Psoas muscle (tissue), 8 donors: Measurements from ENCODE around the gene TENM3. TPM values are rescaled to one million over a fixed set of nuclear protein-coding genes. Genes with fewer than 3 reads are reported as not detected.

ENCODE experiments used
- ATAC-seq, 4 donors: fragments of 200-7000 bp; cut with Tn5 transposase; one replicate each; pipeline ENCODE4 v1.9.1; 2020; ENCODE audit warnings: moderate library complexity in 3 of 4, mild to moderate bottlenecking in 2 of 4
- DNase-seq, 2 donors: peaks; one replicate each; pipeline ENCODE4 v3.0.0-alpha.2; 2020
- H3K27ac ChIP-seq: fragments of 200-600 bp; one replicate; pipeline ENCODE4 v1.8.0; 2022
- H3K27me3 ChIP-seq, 3 donors: fragments of 200-600 bp in 1 of 3; one replicate each; pipeline versions ENCODE4 v1.6.1 to v1.8.0; 2013 to 2022; ENCODE audit warnings: low read length in 2 of 3, mild to moderate bottlenecking in 2 of 3, moderate library complexity in 1 of 3; ENCODE audit not compliant: insufficient read depth in 3 of 3
- H3K36me3 ChIP-seq, 2 donors: fragments of 200-600 bp in 1 of 2; one replicate each; pipeline versions ENCODE4 v1.6.1 to v1.8.0; 2013 to 2022; ENCODE audit warnings: low read depth in 1 of 2, mild to moderate bottlenecking in 1 of 2, moderate library complexity in 1 of 2; ENCODE audit not compliant: insufficient read depth in 1 of 2
- H3K4me1 ChIP-seq: fragments of 200-600 bp; one replicate; pipeline ENCODE4 v1.8.0; 2022
- H3K4me3 ChIP-seq: fragments of 200-600 bp; one replicate; pipeline ENCODE4 v1.8.0; 2022; ENCODE audit warnings: mild to moderate bottlenecking
- H3K9me3 ChIP-seq: fragments of 200-600 bp; one replicate; pipeline ENCODE4 v1.8.0; 2022
- CTCF ChIP-seq: fragments of 200-600 bp; IDR thresholded peaks from one replicate; pipeline ENCODE4 v1.8.0; 2022; ENCODE audit warnings: antibody characterized with exemption
- WGBS, 3 donors: extraction: QIAGEN DNeasy Blood & Tissue Kit; methylation state at CpG; one replicate each; pipeline versions ENCODE4 v1.1.6 to v1.1.7; 2013; 5-methylcytosine and 5-hydroxymethylcytosine counted together
- intact Hi-C, 2 donors: fragments of 100-400 bp; cut with DNase I; formaldehyde crosslinking; loops; one replicate each; pipeline versions ENCODE4 v1.11.0 to v1.14.2; 2022
- polyA plus RNA-seq, 3 donors: library from polyadenylated mRNA; stranded (reverse); fragments of 200-250 nt; gene quantifications; one replicate each; pipeline ENCODE4 v1.2.3, GENCODE V29; 2013
- total RNA-seq, 4 donors: library from RNA; stranded (reverse); fragmentation: NEBNext Ultra II Directional in 2 of 4; extraction: Animal tissue kit (Norgen Biotek cat#: 25700) in 2 of 4; gene quantifications; one replicate each; pipeline versions ENCODE4 v1.2.1 to v1.2.4, GENCODE V29; 2021 to 2023
- donor health status: healthy with polysubstance abuse.
- donor health status: DM: no; HTN: no; CAD: no; lungs with moderate emphysema.
- donor health status: Bipolar disorder and iron deficiency.
- donor health status: healthy.
- donor health status: DM: yes; HTN: yes; CAD: no.
- donor health status: DM: no; HTN: no; CAD: no.
- donor health status: DM: no; HTN: no; CAD: no.
- donor health status: DM: yes; HTN: yes; CAD: no.

TENM3 gene
- total and polyA plus RNA-seq, 7 donors, result 0.48 to 11.6 (median 5.3) TPM

- no peak for TF ChIP-seq CTCF
- H3K9me3 ChIP-seq, result no peaks in the 10 kb centered on the region
- DNase-seq (no peak), ATAC-seq (no peak)
- 71 to 82% (median 75%) methylated on average over 2 of the region's 2 CpGs for WGBS, 3 donors
- peaks cover 0 to 9% of the 10 kb centered on the region in 2 donors for H3K36me3 ChIP-seq
- no peak overlapping the region for H3K27ac ChIP-seq
- no peak overlapping the region for H3K4me3 ChIP-seq
- H3K27me3 ChIP-seq, result no peaks in the 10 kb centered on the region
- intact Hi-C loops, result no loop called here
- H3K4me1 ChIP-seq, result no peaks in the 10 kb centered on the region
Observed at GRCh38 chr4:182748949-182749348, 505.7 kb downstream of the TENM3 start.

- no peak for TF ChIP-seq CTCF
- Histone ChIP-seq H3K9me3 (no peaks in the 10 kb centered on the region), H3K4me3 (no peak overlapping the region), H3K36me3 (peaks cover 0 to 16% of the 10 kb centered on the region in 2 donors), H3K4me1 (no peaks in the 10 kb centered on the region), H3K27me3 (no peaks in the 10 kb centered on the region), H3K27ac (no peak overlapping the region)
- intact Hi-C loops, result no loop called here
- 90 to 93% (median 91%) methylated on average over 1 of the region's 1 CpG for WGBS, 3 donors
- ATAC-seq (no peak), DNase-seq (no peak)
Observed at GRCh38 chr4:182749667-182750167, 506.5 kb downstream of the TENM3 start.

GRCh38 chr4:182752158-182752910 is 509.1 kb downstream of the TENM3 start:
- Histone ChIP-seq H3K27me3 (no peaks in the 10 kb centered on the region), H3K36me3 (peaks cover 0 to 21% of the 10 kb centered on the region in 2 donors), H3K9me3 (no peaks in the 10 kb centered on the region), H3K4me3 (no peak overlapping the region), H3K27ac (no peak overlapping the region), H3K4me1 (no peaks in the 10 kb centered on the region)
- no peak for TF ChIP-seq CTCF
- DNase-seq (no peak), ATAC-seq (no peak)
- 64 to 73% (median 66%) methylated on average over 2 of the region's 2 CpGs for WGBS, 3 donors
- intact Hi-C loops, result no loop called here

GRCh38 chr4:182754895-182755294 is 511.7 kb downstream of the TENM3 start:
- WGBS, 3 donors, result 91 to 94% (median 91%) methylated on average over 5 of the region's 5 CpGs
- no peak overlapping the region for H3K27ac ChIP-seq

More at GRCh38 chr4:182754895-182755294, 511.7 kb downstream of the TENM3 start:
- peaks cover 0 to 21% of the 10 kb centered on the region in 2 donors for H3K36me3 ChIP-seq
- H3K9me3 ChIP-seq, result no peaks in the 10 kb centered on the region
- H3K4me1 ChIP-seq, result no peaks in the 10 kb centered on the region
- no peaks in the 10 kb centered on the region for H3K27me3 ChIP-seq
- intact Hi-C loops, result no loop called here
- TF ChIP-seq CTCF, result no peak
- ATAC-seq (no peak), DNase-seq (no peak)
- H3K4me3 ChIP-seq, result no peak overlapping the region
